ENCODE results near the gene ZIC4.

GRCh38 chr3:147397875-147398812 lies 8.2 kb downstream of the ZIC4 start:
- no peak for TF ChIP-seq REST (IDR thresholded peaks at IDR 0.05; ENCODE audit: insufficient read depth in 1 of 2, low read depth in 2 of 2, low read length in 2 of 2)
- TF ChIP-seq TAF1 (IDR thresholded peaks at IDR 0.05; ENCODE audit: borderline replicate concordance, insufficient read depth, low read length): no peak
- no peak for TF ChIP-seq SIN3A (IDR thresholded peaks at IDR 0.05; ENCODE audit: borderline replicate concordance, insufficient read depth, low read length)
- TF ChIP-seq POLR2AphosphoS5 (IDR thresholded peaks at IDR 0.05; ENCODE audit: low read depth, low read length): no peak
